GM18907 (cell line): Measurements from ENCODE around the gene MED25.

Experiments used
- ATAC-seq: cut with Tn5 transposase; IDR thresholded peaks from one replicate; pipeline ENCODE4 v1.9.1; 2021; ENCODE audit warnings: mild to moderate bottlenecking, moderate library complexity; ENCODE audit not compliant: unreplicated experiment

MED25 gene

DNA sequence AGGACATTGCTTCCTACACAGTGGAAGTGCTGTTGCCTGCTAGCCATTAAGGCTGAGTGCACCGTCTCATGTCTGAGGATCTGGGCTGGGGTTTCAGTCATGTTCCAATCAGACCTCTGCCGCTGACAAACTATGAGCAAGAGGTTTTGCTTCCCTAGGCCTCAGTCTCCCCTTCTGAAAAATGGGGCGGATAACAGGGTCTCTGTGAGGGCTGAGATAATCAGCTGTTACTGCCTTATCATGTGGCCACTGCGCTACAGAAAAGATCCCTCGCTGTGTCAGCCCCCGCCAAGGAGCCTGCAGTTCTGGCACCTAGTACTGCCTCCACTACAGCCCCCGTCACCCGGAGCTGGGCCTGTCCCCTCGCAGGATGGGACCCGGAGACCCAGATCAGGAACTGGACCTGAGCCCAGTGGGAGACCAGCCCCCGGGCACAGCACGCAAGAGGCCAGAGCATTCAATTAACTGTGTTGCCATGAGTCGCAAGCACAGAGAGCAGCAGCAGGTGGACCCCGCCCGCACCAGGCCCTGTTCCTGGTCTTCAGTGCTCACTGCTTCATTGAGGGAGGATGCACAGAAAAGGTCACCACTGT is 52.3 kb downstream of the MED25 start:
- ATAC-seq, result no peak

DNA sequence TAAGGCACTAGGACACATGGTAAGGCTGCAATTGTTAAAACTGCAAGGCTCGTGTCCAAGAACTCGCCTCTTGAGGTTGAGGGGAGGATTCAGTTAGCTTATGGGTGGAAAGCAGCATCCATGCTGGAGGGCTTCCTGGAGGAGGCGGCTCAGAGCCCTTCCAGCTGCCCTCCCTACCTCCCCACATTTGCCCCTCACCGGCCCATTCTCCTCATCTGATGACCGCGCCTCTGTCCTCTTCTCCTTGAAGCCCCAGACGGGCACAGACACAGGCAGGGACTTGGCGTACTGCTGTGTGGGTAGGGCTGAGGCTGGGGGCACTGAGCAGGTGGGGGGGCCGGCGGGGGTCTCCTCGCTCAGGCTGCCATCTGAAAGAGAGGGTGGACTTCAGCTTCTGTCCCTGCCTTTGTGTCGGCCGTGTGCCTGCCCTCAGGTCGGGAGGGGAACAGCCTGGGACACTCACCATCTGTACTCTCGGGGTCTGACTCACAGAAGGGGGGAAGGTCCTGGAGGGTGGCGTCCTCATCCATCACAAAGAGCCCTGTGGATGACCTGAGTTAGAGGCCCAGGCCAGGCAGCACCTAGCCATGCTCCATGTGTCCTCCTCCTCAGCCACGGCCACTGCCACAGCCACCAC is 53.4 kb downstream of the MED25 start:
- ATAC-seq, result no peak

DNA sequence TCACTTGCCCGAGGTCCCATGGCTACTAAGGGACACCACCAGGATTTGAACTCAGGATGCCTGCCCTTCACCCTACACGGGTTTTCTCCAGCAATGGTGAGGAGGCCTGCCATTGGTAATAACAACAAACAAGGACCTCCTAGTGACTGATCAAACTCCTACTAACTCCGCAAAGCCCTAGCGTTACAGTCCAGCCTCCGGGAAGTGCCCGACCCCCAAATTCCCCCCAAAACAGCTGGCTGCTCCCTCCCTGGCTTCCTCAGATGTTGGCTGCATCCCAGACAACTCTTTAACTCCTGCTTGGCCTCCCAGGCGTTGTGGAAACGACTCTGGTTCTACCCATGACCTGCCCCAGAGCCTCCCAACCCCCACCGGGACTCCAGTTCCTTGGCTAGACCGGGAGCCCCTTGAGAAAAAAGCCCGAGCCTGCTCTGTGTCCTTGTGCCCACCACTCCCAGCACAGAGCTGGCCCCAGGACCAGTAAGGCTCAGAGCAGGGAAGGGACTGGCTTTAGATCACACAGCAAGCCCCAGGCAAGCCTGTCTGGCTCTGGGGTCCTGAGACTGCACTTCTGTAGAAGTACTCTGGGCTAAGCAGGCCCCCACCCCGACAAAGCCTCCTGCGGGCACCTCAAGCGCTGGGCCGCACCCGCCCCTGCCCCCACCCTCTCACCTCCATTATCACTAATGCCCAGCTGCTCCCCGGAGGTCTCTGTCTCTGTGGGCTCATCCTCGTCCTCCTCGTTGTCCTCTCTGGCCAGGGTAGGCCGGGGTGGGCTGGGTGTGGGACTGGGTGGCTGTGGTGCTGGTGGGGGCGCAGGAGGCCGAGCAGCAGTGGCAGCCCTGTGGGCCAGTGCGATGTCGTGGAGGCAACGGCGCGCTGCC is 54.4 kb downstream of the MED25 start:
- no peak for ATAC-seq

DNA sequence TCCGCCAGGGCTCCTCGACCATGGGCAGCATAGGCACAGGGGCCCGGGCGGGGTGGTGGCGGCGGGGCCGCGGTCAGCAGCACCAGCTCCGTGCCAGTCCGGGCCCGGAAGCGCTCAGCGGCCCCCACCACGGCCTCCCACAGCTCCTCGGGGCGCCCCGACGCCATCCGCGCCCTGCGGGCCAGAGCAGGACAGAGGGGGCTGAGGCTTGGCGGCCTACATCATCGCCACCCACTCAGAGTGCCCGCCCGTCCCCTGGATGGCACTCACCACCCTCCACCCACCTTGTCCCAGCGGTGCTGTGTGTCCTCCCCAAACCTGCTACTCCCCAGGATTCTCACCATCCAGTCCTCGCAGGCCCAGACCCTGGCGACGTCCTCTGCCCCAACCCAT is 55.0 kb downstream of the MED25 start:
- no peak for ATAC-seq

DNA sequence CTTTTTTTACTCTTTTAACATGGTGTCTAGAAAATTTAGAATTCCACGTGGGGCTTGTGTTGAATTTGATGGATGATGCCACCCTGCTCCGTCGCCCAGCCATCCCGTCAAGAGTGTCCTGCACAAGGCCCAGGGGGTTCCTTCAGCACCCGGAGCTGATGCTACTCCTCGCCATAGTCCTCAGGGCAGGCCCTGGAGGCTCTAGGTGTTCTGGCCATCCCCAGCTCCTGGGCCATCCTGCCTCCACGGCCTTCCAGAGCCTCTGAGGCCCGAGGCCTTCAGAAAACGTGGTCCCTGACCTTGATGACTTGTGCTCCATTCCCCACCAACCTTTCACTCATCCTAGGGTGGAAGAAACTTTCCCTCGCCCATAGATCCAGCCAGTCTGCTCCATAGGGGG is 55.7 kb downstream of the MED25 start:
- ATAC-seq, result no peak

DNA sequence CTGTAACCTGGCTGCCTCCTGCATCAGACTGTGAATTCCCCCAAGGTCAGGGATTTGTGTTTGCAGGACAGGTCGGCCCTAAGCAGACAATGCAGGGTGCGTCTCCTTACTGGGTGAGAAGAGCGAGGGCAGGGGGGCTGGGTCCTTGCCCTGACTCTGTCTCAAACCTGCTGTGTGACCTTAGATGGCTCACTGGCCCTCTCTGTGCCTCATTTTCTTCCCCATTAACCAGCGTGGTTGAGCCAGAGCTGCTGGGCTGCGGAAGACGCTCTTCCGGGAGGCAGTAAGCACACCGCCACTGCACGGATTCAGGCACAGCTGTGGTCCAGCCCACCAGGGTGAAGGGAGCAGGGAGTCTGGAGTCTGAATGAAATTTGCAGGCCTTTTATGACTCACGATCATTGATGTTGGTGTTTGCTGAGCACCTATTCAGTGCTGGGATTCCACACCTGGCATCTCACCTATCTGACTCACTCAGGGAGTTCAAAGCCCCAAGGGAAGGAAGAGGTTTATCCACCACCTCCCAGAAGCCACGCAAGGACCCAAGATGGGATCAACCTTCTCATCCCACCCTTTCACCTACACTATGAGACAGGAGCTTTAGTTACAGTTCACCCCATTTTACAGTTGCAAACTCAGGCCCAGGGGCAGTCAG is 56.5 kb downstream of the MED25 start:
- ATAC-seq, result no peak

DNA sequence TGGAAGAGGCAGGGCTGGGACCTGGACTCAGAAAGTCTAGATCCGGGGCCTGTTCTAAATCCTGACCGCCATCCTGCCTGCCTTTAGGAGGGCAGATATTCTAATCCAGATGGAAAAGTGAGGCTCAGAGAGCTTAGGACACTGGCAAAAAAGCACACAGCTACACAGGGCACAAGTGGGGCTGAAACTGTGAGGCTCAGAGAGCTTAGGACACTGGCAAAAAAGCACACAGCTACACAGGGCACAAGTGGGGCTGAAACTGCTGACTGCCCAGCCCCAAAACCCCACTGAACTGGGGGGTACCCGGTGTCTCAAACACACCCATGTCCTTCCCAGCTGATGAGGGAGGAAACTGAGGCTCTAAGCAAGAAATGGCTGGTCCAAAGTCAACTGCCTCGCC is 57.1 kb downstream of the MED25 start:
- ATAC-seq, result no peak

DNA sequence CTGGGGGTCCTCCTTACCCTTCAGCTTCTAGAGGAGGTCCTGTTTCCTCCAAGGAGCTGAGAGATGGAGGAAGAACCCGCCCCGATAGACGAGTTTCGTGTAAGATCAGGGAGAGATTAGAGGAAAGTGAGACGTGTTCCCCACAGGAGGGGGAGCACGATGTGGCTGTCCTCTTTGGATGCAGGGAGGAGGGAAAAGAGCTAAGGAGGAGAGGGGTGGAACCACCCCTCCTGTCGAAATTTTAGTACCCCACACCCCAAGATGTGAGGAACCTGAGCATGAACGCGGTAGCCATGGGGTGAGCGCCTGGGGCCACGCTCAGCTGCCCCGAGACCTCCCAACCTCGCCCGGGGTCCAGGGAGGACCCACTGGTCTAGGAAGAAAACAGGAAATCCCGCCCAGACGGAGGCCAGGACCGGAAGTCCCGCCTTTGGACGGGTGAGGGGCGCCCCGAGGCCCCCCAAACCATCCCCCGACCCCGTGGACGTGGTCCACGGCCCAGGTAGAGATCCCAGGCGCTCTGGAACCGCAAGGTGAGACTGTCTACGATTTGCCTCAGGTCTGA is 57.9 kb downstream of the MED25 start:
- no peak for ATAC-seq

DNA sequence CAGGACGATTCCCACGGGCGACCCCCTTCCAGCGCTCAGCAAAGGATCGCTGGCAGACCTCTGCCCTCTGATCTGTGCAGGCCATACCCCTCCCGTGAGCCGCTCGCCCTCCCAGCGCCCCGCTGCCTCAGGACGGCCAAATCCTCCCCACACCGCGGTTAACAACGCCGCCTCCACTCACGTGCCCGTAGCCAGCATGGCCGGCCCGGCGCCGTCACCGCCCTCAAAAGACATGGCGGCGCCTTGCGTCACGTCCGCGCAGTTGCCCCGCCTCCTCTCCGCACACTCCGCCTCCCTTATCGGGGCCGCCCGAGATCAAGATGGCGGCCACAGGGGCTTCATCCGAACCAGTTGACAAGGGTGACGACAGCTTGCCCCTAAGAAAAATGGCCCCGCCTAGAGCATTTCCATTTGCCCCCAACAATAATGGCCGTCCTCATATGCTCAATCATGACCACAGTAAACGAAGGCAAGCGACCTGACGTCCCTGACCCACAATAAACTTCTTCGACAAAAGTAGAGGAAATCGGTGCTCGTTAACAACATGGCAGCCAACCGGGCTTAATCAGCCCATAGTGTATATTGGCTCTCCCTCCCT is 58.4 kb downstream of the MED25 start:
- ATAC-seq, result peak; percentile 52

DNA sequence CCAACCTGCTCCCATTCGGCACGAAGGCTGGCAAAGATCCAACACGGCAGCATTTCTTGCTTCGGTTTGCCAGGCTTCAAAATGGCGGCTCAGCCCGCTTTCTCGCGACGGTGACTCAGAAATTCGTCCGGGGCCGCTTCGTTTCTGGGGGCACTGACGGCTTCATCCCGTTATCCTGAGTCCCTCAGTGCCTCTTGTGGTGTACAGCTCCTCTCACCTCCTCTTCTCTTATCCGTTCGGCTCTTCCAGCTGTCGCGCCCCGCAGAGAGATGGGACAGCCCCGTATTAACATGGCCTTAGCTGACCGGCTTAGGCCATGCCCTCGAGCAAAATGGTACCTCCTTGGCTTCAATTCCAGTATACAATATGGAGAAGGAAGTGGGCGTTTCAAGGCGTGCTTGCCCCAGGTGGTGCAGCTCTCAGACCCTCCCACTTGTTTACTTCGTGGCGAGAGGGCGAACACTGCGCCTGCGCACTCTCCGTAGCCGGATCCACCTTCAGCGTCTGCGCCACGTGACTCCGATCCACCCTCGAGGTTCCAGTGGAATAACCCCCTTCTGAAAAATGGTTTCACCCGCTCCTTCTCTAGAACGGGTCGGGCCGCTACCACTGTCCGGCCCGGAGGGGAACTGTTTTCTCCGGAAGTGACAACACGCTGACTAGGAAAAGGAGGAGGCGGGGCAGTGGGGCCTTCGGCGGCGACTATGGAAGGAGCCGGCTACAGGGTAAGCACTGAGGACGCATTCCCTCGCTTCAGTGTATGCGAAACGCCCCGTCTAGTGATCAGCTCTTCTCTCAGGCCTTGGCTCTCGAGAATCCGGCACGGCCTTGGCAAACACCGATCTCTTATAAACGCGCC is 59.2 kb downstream of the MED25 start, which contains the start of the genes AKT1S1 and TBC1D17:
Gene AKT1S1, minus strand, starts transcription at position 336 of the 859 bp plus-strand sequence. CDS start 4,060 bp downstream, outside the sequence.
Gene TBC1D17, plus strand, starts transcription at position 683 of the 859 bp plus-strand sequence. Its CDS starts 22 bp downstream, at position 705.
- ATAC-seq, result peak; percentile 67

DNA sequence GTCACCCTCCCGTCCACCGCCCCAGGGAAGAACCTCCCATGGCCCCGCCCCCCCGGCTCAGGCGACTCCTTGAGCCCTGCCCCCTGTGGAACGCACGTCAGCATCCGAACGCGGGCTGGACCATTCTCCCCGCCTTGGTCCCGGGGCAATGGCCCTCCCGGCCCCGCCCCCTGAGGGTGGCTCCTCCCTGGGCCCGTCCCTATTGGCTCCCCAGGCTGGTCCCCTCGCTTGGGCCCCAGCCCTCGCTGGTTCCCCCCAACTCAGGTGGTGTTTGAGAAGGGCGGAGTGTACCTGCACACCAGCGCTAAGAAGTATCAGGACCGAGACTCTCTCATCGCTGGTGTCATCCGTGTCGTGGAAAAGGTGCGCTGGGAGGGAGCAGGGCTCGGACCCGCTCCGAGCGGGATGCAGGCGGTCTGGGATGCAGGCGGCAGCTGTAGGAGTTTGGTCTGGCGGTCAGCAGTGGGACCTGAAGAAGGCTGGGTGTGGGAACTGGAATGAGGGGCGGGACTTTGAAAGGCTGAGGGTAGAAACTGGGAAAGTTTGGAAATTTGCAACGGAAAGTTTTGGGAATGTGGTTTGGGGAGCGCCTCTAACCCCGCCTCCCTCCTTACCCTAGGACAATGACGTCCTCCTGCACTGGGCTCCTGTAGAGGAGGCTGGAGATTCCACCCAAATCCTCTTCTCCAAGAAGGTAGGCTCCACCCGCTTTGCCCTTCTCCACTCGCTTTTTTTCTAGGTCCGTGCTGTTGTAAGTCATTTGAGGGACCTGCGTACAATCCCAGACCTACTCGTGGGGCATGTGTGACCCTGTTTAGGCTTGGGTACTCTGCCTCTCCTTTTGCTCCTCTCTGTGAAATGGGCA is 60.0 kb downstream of the MED25 start:
- peak; percentile 35 for ATAC-seq

DNA sequence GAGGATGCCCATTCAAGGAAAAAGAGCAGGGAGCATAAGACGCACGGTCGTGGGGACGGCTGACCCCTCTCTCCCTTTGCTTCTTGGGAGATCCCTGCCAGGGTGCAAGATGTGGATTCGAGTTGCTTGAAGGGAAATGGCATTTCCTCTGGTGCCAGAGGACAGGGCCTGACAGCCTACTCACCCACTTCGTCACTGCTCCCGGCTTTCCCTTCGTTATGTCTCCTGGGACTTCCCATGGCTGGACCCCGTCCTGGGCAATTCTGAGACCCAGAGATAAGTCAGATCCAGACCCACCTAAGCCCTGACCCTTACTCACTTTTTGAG is 60.6 kb downstream of the MED25 start:
- no peak for ATAC-seq

DNA sequence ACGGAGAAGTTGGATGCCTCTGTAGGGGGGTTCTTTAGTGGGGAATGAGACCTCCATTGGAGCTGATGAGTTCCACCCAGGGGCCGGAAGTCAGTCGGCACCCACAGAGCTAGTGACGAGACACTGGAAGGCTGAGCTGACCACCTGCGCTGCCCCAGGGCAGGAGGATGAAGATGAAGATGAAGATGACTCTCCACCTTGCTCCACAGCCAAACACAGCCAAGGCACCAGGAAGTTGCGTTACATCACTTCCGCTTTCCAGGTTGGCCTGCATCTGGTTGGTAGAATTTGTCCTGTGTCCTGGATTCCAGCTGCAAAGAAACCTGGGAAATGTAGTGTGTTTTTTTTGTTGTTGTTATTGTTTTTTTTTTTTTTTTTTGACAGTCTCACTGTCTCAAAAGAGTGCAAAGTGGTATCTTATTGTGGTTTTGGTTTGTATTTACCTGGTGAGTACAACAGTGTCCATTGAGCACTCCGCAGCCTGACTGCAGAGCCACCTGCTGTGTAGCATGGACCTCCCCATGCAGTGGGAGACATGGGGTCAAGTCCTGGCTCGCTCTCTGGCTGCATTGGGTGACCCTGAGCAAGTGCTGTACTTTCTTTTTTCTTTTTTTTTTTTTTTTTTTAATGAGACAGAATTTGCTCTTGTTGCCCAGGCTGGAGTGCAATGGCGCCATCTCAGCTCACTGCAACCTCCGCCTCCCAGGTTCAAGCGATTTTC is 61.3 kb downstream of the MED25 start:
- no peak for ATAC-seq

DNA sequence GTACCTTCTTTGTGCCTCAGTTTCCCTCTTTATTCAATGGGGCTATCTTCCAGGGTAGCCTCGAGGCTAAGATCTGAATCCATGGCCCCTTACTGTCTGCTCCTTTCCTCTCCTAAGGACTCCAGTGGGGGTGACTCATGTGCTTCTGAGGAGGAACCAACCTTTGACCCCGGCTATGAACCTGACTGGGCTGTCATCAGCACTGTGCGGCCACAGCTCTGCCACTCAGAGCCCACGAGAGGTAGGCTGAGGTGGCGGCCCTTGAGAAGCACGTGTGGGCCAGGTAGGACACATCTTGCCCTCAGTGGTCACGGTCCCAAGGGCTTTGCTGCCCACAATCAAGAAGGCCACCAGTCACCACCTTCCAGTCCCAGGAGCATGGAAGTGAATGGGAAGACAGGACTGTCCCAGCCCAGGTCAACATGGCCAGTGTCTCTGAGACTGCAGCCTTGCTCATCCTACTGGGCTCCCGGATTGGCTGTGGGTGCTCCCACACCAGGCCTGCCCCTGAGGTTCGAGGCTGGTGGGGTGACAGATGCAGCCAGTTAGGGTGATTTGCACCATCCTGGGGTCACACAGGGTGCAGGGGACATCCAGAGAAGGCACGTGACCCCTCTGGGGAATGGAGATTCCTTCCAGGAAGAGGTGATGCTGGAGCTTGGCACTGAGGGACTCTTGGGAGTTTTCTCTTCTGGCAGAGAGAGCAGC is 62.2 kb downstream of the MED25 start:
- no peak for ATAC-seq

DNA sequence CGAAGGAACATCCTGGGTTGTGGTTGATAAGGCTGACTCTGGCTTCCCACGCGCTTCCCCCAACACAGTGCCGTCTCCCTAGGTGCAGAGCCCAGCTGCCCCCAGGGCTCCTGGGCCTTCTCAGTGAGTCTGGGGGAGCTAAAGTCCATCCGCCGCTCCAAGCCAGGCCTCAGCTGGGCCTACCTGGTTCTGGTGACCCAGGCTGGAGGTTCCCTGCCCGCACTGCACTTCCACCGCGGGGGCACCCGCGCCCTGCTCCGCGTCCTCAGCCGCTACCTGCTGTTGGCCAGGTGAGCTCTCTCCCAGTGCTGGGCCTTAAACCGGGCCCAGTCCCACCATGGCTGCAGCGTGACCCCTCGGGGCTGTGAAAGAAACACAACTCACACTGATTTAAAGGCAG is 63.1 kb downstream of the MED25 start:
- ATAC-seq, result no peak

DNA sequence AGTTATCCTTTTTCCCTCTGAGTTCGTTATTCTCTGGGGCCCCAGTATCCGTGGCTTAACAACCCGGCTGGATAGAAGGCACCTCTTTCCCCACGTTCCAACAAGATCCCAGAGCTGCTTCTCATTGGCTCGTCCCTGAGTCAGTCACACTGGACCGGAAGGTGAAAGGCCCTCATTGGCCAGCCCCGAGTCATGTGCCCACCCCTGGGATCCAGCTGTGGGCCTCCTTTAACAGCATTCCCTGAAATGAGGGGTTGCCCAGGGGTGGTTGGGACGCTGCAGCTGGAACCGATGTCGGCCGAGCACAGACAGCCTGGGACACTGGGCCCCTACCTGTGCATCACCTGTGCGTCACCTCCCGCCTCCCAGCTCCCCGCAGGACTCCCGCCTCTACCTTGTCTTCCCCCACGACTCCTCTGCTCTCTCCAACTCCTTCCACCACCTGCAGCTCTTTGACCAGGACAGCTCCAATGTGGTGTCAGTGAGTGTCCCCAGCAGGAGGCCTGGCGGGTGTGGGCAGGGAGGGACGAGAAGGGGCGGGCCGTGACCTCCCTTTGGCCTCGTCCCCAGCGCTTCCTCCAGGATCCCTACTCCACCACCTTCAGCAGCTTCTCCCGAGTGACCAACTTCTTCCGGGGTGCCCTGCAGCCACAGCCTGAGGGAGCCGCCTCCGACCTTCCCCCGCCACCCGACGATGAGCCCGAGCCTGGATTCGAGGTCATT is 63.7 kb downstream of the MED25 start:
- ATAC-seq, result no peak

DNA sequence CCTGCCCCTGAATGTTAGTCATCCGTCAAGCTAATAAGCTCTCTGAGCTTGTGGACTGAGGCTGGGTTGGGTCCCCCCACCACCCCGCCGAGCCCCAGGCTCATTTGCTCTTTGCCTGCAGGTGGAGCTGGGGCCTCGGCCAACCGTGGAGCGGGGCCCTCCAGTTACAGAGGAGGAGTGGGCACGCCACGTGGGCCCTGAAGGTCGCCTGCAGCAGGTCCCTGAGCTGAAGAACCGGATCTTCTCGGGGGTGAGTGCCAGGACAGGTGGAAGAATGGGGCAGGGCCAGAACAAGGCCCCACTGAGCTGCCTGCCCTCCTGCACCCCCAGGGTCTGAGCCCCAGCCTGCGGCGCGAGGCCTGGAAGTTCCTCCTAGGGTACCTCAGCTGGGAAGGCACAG is 64.6 kb downstream of the MED25 start:
- no peak for ATAC-seq
